Lung (tissue), 12 donors: ENCODE results near the gene ELN. TPM values are rescaled to one million over a fixed set of nuclear protein-coding genes. Genes with fewer than 3 reads are reported as not detected.

Source experiments
- ATAC-seq: fragments of 200-7000 bp; cut with Tn5 transposase; one replicate; pipeline ENCODE4 v1.9.1; 2020; ENCODE audit warnings: moderate number of reproducible peaks; ENCODE audit not compliant: insufficient read depth, low FRiP score
- DNase-seq, 3 donors: peaks; one replicate each; pipeline ENCODE4 v3.0.0-alpha.2; 2013 to 2017
- H3K27ac ChIP-seq, 2 donors: one replicate each; pipeline ENCODE4 v1.5.1; 2013; ENCODE audit warnings: mild to moderate bottlenecking in 2 of 2, moderate library complexity in 2 of 2, control low read depth in 1 of 2, inconsistent platforms in 1 of 2, low read depth in 1 of 2, low read length in 1 of 2
- H3K27me3 ChIP-seq, 3 donors: one replicate each; pipeline ENCODE4 v1.5.1; 2013; ENCODE audit warnings: low read length in 2 of 3; ENCODE audit not compliant: control insufficient read depth in 3 of 3, insufficient read depth in 3 of 3
- H3K36me3 ChIP-seq, 4 donors: one replicate each; pipeline ENCODE4 v1.5.1; 2013; ENCODE audit warnings: low read length in 4 of 4, mild to moderate bottlenecking in 1 of 4, moderate library complexity in 1 of 4; ENCODE audit not compliant: control insufficient read depth in 4 of 4, insufficient read depth in 4 of 4
- H3K4me1 ChIP-seq, 5 donors: one replicate each; pipeline ENCODE4 v1.5.1; 2013; ENCODE audit warnings: low read length in 5 of 5, mild to moderate bottlenecking in 2 of 5, moderate library complexity in 1 of 5; ENCODE audit not compliant: control insufficient read depth in 5 of 5, insufficient read depth in 5 of 5
- H3K4me3 ChIP-seq: one replicate; pipeline ENCODE4 v1.5.1; 2013; ENCODE audit warnings: mild to moderate bottlenecking, control low read depth, moderate library complexity
- H3K9ac ChIP-seq, 2 donors: one replicate each; pipeline ENCODE4 v1.5.1; 2013; ENCODE audit warnings: low read length in 2 of 2, control low read depth in 1 of 2; ENCODE audit not compliant: insufficient read depth in 1 of 2
- H3K9me3 ChIP-seq, 4 donors: one replicate each; pipeline ENCODE4 v1.5.1; 2013; ENCODE audit warnings: low read length in 3 of 4, mild to moderate bottlenecking in 1 of 4, moderate library complexity in 1 of 4; ENCODE audit not compliant: control insufficient read depth in 4 of 4, insufficient read depth in 3 of 4
- CTCF ChIP-seq: IDR thresholded peaks from 2 replicates; pipeline ENCODE4 v1.5.1; 2012; ENCODE audit warnings: mild to moderate bottlenecking; ENCODE audit errors: control extremely low read depth, extremely low read depth
- WGBS, 2 donors: extraction: QIAGEN DNeasy Blood & Tissue Kit; methylation state at CpG; one replicate each; pipeline ENCODE4 v1.1.7; 2013; 5-methylcytosine and 5-hydroxymethylcytosine counted together
- polyA plus RNA-seq, 2 donors: library from polyadenylated mRNA; stranded (reverse); fragments of 200-250 nt; gene quantifications; one replicate each; pipeline ENCODE4 v1.2.1, GENCODE V29; 2013
- total RNA-seq, 2 donors: library from RNA; depleted of rRNA in 1 of 2; stranded (reverse); fragments of >200 nt in 1 of 2; gene quantifications; one replicate each; pipeline ENCODE4 v1.2.1, GENCODE V29; 2014 to 2021
- donor health status: control.
- donor health status: control.
- donor health status: Bipolar disorder and iron deficiency.
- donor health status: healthy.
- donor health status: DM: yes; HTN: yes; CAD: no.

ELN gene
- total and polyA plus RNA-seq, 4 donors, result 60.4 to 274 (median 125) TPM

DNA sequence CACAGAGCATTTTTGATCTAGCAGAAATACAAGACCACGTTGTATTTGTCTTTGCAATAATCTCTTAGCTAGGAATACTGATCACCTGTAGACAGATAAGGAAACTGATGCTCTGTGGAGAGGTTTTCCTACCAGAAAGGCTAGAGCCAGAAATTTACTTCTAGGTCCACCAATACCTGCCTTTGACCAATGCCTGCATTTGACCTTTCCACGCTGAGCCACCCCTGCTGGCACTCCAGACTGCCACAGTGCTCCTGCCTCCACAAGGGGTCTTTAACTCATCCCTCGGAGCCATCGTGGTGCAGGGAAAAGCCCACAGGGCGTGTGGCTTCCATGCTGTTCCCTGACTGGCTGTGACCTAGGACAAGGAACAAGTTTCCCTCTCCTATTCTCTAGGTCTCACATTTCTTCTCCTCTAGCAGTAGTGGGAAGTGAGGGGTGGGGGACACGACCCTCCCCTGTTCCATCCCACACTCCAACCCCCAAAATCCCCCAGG is 1.5 kb upstream of the ELN start:
- TF ChIP-seq CTCF, result no peak
- DNase-seq (no peak), ATAC-seq (no peak)
- Histone ChIP-seq H3K4me1 (peaks cover 0 to 65% (median 18%) of the 10 kb centered on the region in 5 donors), H3K27me3 (peaks cover 0 to 18% (median 4%) of the 10 kb centered on the region in 3 donors), H3K9ac (peak overlapping the region in 1 of 2 donors; percentile 17), H3K9me3 (no peaks in the 10 kb centered on the region), H3K36me3 (no peaks in the 10 kb centered on the region), H3K4me3 (no peak overlapping the region), H3K27ac (peak overlapping the region in 1 of 2 donors; percentile 9)
- 26 to 28% methylated on average over 6 of the region's 6 CpGs for WGBS, 2 donors

GRCh38 chr7:74026903-74027682 is 880 bp upstream of the ELN start:
- Histone ChIP-seq H3K36me3 (no peaks in the 10 kb centered on the region), H3K27ac (peak overlapping the region in 1 of 2 donors; percentile 63), H3K4me3 (no peak overlapping the region), H3K27me3 (peaks cover 0 to 18% (median 4%) of the 10 kb centered on the region in 3 donors), H3K9ac (peak overlapping the region in 1 of 2 donors; percentile 17), H3K9me3 (no peaks in the 10 kb centered on the region), H3K4me1 (peaks cover 0 to 70% (median 17%) of the 10 kb centered on the region in 5 donors)
- WGBS, 2 donors, result 24 to 33% methylated on average over 17 to 18 of the region's 18 CpGs
- DNase-seq, result peak; percentile 84 to 87 (median 86)
- ATAC-seq, result peak; percentile 63
- TF ChIP-seq CTCF, result peak; percentile 84

- ATAC-seq, result no peak
- no peak for TF ChIP-seq CTCF
These were observed 407 bp downstream of the ELN start for GRCh38 chr7:74028321-74028838.

More at GRCh38 chr7:74028321-74028838, 407 bp downstream of the ELN start:
- DNase-seq, result no peak
- Histone ChIP-seq H3K4me1 (peaks cover 0 to 72% (median 19%) of the 10 kb centered on the region in 5 donors), H3K9ac (peak overlapping the region in 1 of 2 donors; percentile 71), H3K27ac (peak overlapping the region; percentile 25 to 80), H3K36me3 (peaks cover 0 to 3% (median 0%) of the 10 kb centered on the region in 4 donors), H3K4me3 (peak overlapping the region; percentile 34), H3K9me3 (no peaks in the 10 kb centered on the region), H3K27me3 (peaks cover 0 to 12% (median 4%) of the 10 kb centered on the region in 3 donors)
- WGBS, 2 donors, result 17 to 20% methylated on average over 13 of the region's 13 CpGs
